ENCODE data around the gene ZNF48. TPM values are rescaled to one million over a fixed set of nuclear protein-coding genes. Genes with fewer than 3 reads are reported as not detected.

ZNF48 gene
- total RNA-seq, 2 experiments from 2014 or later: 16.9 to 18.2 TPM

GRCh38 chr16:30357085-30357714 lies 38.0 kb upstream of the ZNF48 start:
- CTCF ChIA-PET: interaction anchor here (1.0 to 1.2 kb wide), 2 partner anchors 11 to 14 kb away, joined by 3 to 4 read pairs; no protein-coding TSS in a partner anchor
- POLR2A ChIA-PET: interaction anchor here (0.5 kb wide), 1 partner anchor 911 kb away, joined by 6 read pairs; no protein-coding TSS in a partner anchor

GRCh38 chr16:30357715-30358576 lies 37.3 kb upstream of the ZNF48 start:
- ChIA-PET CTCF (no interaction called here), POLR2A (interaction anchor here (0.5 kb wide), 1 partner anchor 912 kb away, joined by 6 read pairs; no protein-coding TSS in a partner anchor)

DNA sequence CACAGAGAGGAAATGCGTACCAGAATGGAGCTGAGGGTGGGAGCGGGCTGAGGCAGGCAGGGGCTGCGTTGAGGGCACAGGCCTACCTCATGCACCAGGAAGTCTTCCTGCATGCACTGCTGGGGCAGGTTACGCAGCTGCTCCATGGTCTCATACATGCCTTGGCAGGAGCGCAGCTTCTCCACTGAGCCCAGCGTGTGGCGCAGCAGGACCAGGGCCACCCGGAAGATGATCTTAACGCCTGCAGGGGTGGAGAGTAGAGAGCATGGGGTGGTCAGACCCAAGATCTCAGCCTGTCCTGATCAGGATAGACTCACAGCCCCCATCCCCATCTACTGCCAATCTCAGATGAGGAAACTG lies 36.7 kb upstream of the ZNF48 start:
- POLR2A ChIA-PET: no interaction called here
- CTCF ChIA-PET: no interaction called here

GRCh38 chr16:30358990-30359870 lies 36.0 kb upstream of the ZNF48 start:
- ChIA-PET CTCF (interaction anchor here (1.7 kb wide), 1 partner anchor 50 kb away, joined by 3 read pairs; no protein-coding TSS in a partner anchor), POLR2A (no interaction called here)

DNA sequence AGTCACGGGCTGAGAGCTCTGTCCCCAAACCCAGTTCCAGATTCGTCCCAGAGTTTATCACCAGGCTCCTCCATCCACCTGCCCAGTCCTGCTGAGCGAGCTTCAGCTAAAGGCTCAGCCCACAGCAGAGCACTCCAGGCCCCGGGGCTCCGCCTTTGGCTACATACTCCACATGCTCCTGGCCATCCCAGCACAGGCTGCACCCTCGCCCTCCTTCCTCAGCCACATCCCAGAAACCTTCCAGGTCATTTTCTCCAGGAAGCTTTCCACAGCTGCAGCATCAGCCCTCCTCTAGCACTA lies 35.4 kb upstream of the ZNF48 start:
- ChIA-PET CTCF (interaction anchor here (1.7 kb wide), 1 partner anchor 50 kb away, joined by 3 read pairs; no protein-coding TSS in a partner anchor), POLR2A (no interaction called here)

- CTCF ChIA-PET: interaction anchor here (0.7 to 1.1 kb wide), 2 partner anchors 8 to 48 kb away, joined by 3 read pairs; no protein-coding TSS in a partner anchor
- POLR2A ChIA-PET: no interaction called here
Measured at GRCh38 chr16:30361180-30361579, 34.0 kb upstream of the ZNF48 start.

GRCh38 chr16:30365200-30365599 lies 30.0 kb upstream of the ZNF48 start:
- POLR2A ChIA-PET: no interaction called here
- CTCF ChIA-PET: interaction anchor here (1.8 kb wide), 1 partner anchor 31 kb away, joined by 4 read pairs; no protein-coding TSS in a partner anchor

DNA sequence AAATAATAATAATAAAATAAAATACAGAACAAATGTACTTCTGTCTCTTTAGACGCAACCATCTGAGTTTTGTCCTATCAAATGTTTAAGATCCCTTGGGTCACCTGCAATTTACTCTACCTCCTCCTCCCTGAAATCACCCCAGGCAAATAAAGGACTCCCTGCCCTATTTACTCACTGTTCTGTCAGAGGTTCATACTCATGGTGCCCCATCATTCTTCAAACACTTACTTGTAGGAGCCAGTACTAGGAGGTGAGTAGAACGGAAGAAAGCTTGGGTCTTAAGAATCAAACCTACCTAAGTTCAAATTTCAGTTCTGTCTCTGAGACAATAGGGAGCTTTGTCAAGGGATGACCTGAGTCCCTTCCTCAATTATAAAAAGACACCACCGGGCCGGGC lies 28.7 kb upstream of the ZNF48 start:
- POLR2A ChIA-PET: no interaction called here
- CTCF ChIA-PET: interaction anchor here (1.4 kb wide), 1 partner anchor 41 kb away, joined by 3 read pairs; the partner anchor contains the start of gene ZNF771

DNA sequence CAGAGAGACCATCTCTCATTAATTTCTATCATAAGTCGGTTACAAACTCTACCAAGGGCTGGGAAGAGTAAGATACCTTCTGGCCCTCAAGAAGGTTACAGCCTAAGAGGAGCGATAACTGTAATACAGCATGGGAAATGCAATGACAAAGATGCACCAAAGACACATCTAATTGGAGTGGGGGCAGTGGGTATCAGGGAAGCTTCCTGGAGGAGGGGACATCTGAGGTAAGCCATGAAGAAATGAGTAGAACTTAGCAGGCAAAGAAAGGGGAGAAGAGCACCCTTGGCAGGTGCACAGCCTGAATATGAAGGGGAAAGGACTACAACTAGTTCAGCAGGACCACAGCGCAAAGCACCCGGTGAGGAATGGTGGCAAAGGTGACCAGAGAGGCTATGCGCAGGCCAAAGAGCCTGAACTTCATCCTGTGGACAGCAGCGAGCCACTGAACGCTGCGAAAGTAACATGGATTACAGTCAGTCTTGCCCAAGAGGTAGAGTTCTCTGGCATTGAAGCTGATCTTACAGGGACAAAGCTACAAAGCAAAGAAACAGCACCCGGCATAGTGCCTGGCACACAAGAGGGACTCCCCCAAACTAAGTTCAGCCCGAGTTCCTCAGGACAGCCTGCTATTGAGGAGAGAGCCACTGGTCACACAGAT lies 27.7 kb upstream of the ZNF48 start:
- POLR2A ChIA-PET: no interaction called here
- CTCF ChIA-PET: interaction anchor here (1.4 kb wide), 1 partner anchor 40 kb away, joined by 3 read pairs; the partner anchor contains the start of gene ZNF771

GRCh38 chr16:30368122-30368791 lies 27.0 kb upstream of the ZNF48 start:
- POLR2A ChIA-PET: interaction anchor here (1.5 kb wide), 1 partner anchor 14 kb away, joined by 7 read pairs; the partner anchor contains the start of gene CD2BP2
- CTCF ChIA-PET: interaction anchor here (1.2 to 1.7 kb wide), 4 partner anchors 12 to 230 kb away, joined by 3 to 9 read pairs (median 5); no protein-coding TSS in a partner anchor

- ChIA-PET POLR2A (interaction anchor here (1.5 kb wide), 1 partner anchor 14 kb away, joined by 7 read pairs; the partner anchor contains the start of gene CD2BP2), CTCF (interaction anchor here (0.6 to 1.7 kb wide), 5 partner anchors 8 to 230 kb away, joined by 3 to 9 read pairs (median 5); no protein-coding TSS in a partner anchor)
Measured at GRCh38 chr16:30368792-30369090, 26.5 kb upstream of the ZNF48 start.

DNA sequence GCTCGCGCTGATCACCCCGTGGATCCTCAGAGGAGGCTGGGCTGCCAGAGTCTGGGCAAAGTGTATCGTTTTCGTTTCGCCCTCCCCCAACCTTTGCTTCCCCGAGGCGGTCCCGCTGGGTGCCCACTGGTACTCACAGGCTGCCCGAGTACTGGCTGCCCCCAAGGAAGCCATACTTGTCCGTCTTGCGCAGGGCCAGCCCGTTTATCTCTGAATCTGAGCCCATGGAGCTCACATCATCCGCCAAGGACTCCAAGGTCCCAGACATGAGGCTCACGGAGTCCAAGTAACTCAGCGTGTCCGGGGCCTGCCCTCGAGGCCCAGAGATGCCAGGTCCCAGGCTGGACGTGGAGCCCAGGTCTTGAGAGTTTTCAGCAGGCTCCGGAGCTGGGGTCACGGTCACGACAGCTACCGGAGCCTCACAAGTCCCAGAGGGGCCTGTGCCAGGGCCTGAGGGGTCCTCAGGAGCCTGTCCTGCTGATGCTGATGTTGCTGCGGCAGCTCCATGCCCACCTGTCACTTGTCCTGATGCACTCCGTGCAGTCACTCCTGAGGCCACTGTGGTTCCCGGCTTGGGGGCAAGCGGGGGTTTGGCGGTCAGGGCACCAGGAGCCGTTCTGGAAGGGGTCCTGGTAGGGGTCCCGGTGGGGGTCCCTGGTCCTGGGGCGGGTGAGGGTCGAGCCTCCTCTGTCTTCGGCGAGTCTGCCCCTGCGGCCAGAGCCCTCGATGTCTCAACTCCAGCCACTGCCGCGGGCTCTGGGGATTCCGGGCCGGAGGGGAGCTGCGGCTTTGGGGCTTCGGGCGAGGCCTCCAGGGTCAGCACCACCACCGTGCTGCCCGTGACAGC lies 25.9 kb upstream of the ZNF48 start:
- POLR2A ChIA-PET: interaction anchor here (0.6 to 1.5 kb wide), 2 partner anchors 15 to 305 kb away, joined by 4 to 7 read pairs; partner anchors contain the start of gene CD2BP2

GRCh38 chr16:30369938-30370455 lies 25.2 kb upstream of the ZNF48 start:
- ChIA-PET CTCF (interaction anchor here (1.2 to 1.7 kb wide), 5 partner anchors 10 to 166 kb away, joined by 3 to 9 read pairs (median 4); no protein-coding TSS in a partner anchor), POLR2A (interaction anchor here (0.6 to 1.7 kb wide), 5 partner anchors 13 to 306 kb away, joined by 3 to 11 read pairs (median 6); partner anchors contain the start of genes CD2BP2 and SEPTIN1)

More for the DNA sequence above, 25.9 kb upstream of the ZNF48 start:
- CTCF ChIA-PET: interaction anchor here (0.6 to 1.7 kb wide), 6 partner anchors 8 to 229 kb away, joined by 3 to 9 read pairs (median 4); no protein-coding TSS in a partner anchor

DNA sequence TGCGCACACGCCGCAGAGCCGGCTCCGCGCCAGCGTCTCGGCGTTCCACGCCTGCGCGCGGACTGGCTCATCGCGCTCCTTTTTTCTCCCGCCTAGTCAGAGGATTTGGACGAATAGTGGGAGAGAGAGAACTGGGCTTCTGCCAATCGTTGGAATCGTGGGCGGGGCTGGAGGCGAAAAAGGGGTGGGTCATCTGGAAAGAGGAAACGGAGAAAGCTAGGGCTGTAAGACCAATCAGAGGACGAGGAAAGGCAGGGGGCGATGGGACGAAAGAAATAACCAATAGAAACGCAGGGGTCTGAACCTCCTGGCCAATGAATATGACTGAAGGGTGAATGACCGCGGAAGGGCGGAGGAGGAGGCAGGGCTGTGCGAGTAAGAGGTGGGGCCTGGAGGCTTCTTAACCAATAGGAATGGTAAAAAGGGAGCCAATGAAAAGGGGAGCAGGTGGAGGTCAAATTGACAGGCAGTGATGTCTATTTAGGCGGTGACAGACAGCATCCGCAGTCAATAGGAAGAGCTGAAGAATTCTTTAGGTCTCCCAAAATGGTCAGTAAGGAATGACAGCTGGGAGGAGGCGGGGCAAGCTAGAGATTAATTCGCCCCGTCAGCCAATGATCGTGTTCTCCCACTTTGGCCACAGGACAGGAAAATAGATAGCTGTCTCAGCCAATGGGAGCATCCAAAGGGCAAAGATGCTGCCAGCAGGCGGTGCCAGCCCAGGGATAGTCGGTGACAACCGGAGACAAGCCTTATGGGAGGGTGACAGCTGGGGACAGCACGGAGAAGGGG lies 24.6 kb upstream of the ZNF48 start, which contains the start of gene TBC1D10B:
TSS of gene TBC1D10B (minus strand) at position 39 of the 792 bp plus-strand sequence. CDS start 311 bp downstream, outside the sequence.
- ChIA-PET CTCF (interaction anchor here (0.6 to 1.7 kb wide), 11 partner anchors 9 to 274 kb away, joined by 3 to 6 read pairs (median 4); partner anchors contain the start of genes GDPD3, SEPTIN1, ZNF48 and ZNF771), POLR2A (interaction anchor here (0.9 to 1.7 kb wide), 6 partner anchors 12 to 60 kb away, joined by 3 to 11 read pairs (median 4); partner anchors contain the start of genes CD2BP2, DCTPP1, SEPTIN1 and ZNF771)

DNA sequence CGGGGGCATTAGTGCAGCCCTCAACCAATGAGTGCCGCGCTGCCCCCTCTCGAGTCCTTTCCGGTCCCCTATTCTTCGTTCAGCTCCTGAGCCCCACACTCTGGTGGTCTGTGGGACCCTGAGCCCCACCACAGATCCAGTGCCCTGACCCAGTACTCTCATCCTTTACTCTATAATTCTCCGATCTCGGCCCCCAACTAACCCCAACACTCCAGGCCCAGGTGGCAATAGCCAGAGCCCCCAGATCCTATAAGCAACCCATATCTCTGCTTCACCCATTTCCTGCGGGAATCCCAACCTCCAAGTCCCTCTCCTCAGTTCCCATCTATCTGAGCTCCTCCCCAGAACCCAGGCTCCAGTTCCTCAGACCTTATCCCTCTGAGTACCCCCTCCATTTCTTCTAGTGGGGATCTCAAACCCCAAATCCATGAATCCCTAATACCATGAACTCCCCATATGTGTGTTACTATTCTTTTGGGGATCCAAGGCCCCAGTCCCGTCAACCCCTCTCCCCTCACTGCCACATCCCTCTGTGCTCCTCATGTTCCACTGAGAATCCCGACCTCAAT lies 23.9 kb upstream of the ZNF48 start:
- CTCF ChIA-PET: interaction anchor here (0.6 to 1.7 kb wide), 12 partner anchors 9 to 275 kb away, joined by 3 to 6 read pairs (median 4); partner anchors contain the start of genes GDPD3, SEPTIN1, ZNF48 and ZNF771
- POLR2A ChIA-PET: interaction anchor here (0.9 to 1.7 kb wide), 6 partner anchors 12 to 59 kb away, joined by 3 to 11 read pairs (median 4); partner anchors contain the start of genes CD2BP2, DCTPP1, SEPTIN1 and ZNF771

Measured in activated CD8-positive, alpha-beta memory T cell treated with anti-CD3 and anti-CD28 coated beads for 36 hours (primary cell).